Karpas-422 (cell line): ENCODE data around the gene CHCHD6. TPM values are rescaled to one million over a fixed set of nuclear protein-coding genes. Genes with fewer than 3 reads are reported as not detected.

Experiments
- DNase-seq: peaks from one replicate; pipeline ENCODE4 v3.0.0-alpha.2; 2015
- H2AFZ ChIP-seq: fragments of 200-600 bp; sonication (generic); 2 replicates; pipeline ENCODE4 v1.6.1; 2014; ENCODE audit warnings: antibody characterized with exemption, low read length, mixed read lengths
- H3K27ac ChIP-seq: fragments of 200-600 bp; sonication (generic); 2 replicates; pipeline ENCODE4 v1.5.1; 2014; ENCODE audit warnings: mild to moderate bottlenecking, low read length, moderate library complexity
- H3K27me3 ChIP-seq: fragments of 200-600 bp; sonication (generic); 2 replicates; pipeline ENCODE4 v1.6.1; 2014; ENCODE audit warnings: low read length, mixed read lengths
- H3K36me3 ChIP-seq: fragments of 200-600 bp; sonication (generic); 2 replicates; pipeline ENCODE4 v1.6.1; 2014; ENCODE audit warnings: low read length, mixed read lengths; ENCODE audit not compliant: insufficient read depth
- H3K4me1 ChIP-seq: fragments of 200-600 bp; sonication (generic); 2 replicates; pipeline ENCODE4 v1.6.1; 2014; ENCODE audit warnings: mild to moderate bottlenecking, low read length, mixed read lengths
- H3K4me2 ChIP-seq: fragments of 200-600 bp; sonication (generic); 2 replicates; pipeline ENCODE4 v1.6.1; 2014; ENCODE audit warnings: low read length, low read depth, mild to moderate bottlenecking; ENCODE audit not compliant: poor library complexity, severe bottlenecking
- H3K4me3 ChIP-seq: fragments of 200-600 bp; sonication (generic); 2 replicates; pipeline ENCODE4 v1.5.1; 2014; ENCODE audit warnings: mild to moderate bottlenecking, antibody characterized with exemption, low read length, mixed read lengths
- H3K79me2 ChIP-seq: fragments of 200-600 bp; sonication (generic); 2 replicates; pipeline ENCODE4 v1.6.1; 2014; ENCODE audit warnings: mild to moderate bottlenecking, low read length, mixed read lengths
- H3K9ac ChIP-seq: fragments of 200-600 bp; sonication (generic); 2 replicates; pipeline ENCODE4 v1.6.0; 2014; ENCODE audit warnings: low read length
- H3K9me2 ChIP-seq: fragments of 200-600 bp; sonication (generic), shearing (Covaris generic); replicated peaks from 2 replicates; pipeline ENCODE4 v1.6.0; 2014; ENCODE audit warnings: mild to moderate bottlenecking, low read length, moderate library complexity; ENCODE audit not compliant: insufficient read depth
- H3K9me3 ChIP-seq: fragments of 300-700, 200-600 bp; sonication (generic); 2 replicates; pipeline ENCODE4 v1.6.1; 2014; ENCODE audit warnings: low read length, mixed read lengths
- H4K20me1 ChIP-seq: fragments of 200-600 bp; sonication (generic); 2 replicates; pipeline ENCODE4 v1.6.1; 2014; ENCODE audit warnings: mild to moderate bottlenecking, antibody characterized with exemption, low read length, low read depth; ENCODE audit not compliant: insufficient read depth
- total RNA-seq: library from RNA; depleted of rRNA; stranded (reverse); fragments of >200 nt; shearing (Covaris generic); gene quantifications from 2 replicates; pipeline ENCODE4 v1.2.3, GENCODE V29; 2014; ENCODE audit warnings: low replicate concordance

CHCHD6 gene
- total RNA-seq, 1 experiment from 2014 or later: 12.8 TPM

DNA sequence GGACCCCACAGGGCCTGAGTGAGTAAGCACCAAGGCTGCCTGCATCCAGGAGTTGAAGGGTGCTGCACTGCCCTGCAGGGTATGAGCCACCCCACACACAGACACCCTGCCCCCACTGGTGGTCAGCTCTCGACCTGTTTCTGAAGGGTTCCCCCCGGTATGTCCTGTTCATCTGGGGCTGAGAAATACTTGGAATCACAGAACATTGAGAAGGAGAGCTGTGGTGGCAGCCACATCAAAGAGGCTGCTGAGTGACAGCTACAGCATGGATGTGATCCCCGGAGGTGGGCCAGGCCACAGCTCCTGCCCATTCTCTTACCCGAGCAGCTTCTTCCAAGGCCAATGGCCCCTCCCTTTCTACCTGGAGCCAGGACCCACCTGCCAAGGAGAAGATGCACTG, 212.5 kb downstream of the CHCHD6 start:
- Histone ChIP-seq H3K4me2 (no peak overlapping the region), H3K27me3 (no peaks in the 10 kb centered on the region), H3K9me2 (no peaks in the 10 kb centered on the region), H3K4me3 (no peak overlapping the region), H3K79me2 (no peaks in the 10 kb centered on the region), H3K9ac (no peak overlapping the region), H3K9me3 (no peaks in the 10 kb centered on the region), H3K4me1 (no peaks in the 10 kb centered on the region), H2AFZ (no peak overlapping the region), H3K36me3 (no peaks in the 10 kb centered on the region), H4K20me1 (peaks cover 10% of the 10 kb centered on the region; the same call in 1 of the 2 replicates), H3K27ac (no peak overlapping the region)
- DNase-seq: no peak

- Histone ChIP-seq H3K36me3 (no peaks in the 10 kb centered on the region), H3K9me3 (no peaks in the 10 kb centered on the region), H3K4me1 (no peaks in the 10 kb centered on the region), H2AFZ (no peak overlapping the region), H4K20me1 (peaks cover 8% of the 10 kb centered on the region; the same call in 1 of the 2 replicates), H3K4me3 (no peak overlapping the region), H3K9me2 (no peaks in the 10 kb centered on the region), H3K27ac (no peak overlapping the region), H3K4me2 (no peak overlapping the region), H3K27me3 (no peaks in the 10 kb centered on the region), H3K79me2 (no peaks in the 10 kb centered on the region), H3K9ac (no peak overlapping the region)
- DNase-seq: no peak
Measured at GRCh38 chr3:126917232-126917804, 213.3 kb downstream of the CHCHD6 start.

DNA sequence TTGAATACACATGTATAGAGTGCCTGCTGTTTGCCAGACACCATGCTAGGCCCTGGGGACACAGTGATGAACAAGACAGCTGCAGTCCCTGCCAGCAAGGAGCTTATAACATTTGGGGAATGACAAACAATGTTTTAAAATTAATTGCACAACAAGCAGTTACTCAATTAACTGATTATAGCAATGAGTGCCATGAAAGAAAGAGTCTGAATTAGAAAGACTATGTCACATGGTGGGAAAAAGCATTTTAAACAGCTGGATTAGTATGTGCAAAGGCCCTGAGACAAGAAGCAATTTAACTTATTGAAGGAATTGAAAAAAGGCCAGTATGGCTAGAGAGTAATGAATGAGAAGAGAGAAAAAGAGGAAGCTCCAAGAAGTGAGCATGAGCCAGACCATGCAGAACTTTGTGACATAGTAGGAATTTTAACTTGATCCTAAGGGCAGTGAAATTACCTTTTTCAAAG, 214.3 kb downstream of the CHCHD6 start:
- Histone ChIP-seq H3K9me2 (no peaks in the 10 kb centered on the region), H3K79me2 (no peaks in the 10 kb centered on the region), H3K4me1 (no peaks in the 10 kb centered on the region), H3K27me3 (no peaks in the 10 kb centered on the region), H3K36me3 (no peaks in the 10 kb centered on the region), H2AFZ (no peak overlapping the region), H3K9ac (no peak overlapping the region), H3K9me3 (no peaks in the 10 kb centered on the region), H3K4me3 (no peak overlapping the region), H3K27ac (no peak overlapping the region), H4K20me1 (peaks cover 6% of the 10 kb centered on the region; the same call in 1 of the 2 replicates), H3K4me2 (no peak overlapping the region)
- no peak for DNase-seq

GRCh38 chr3:126921085-126921824, 217.2 kb downstream of the CHCHD6 start:
- no peak overlapping the region for H3K27ac ChIP-seq
- H3K4me3 ChIP-seq: no peak overlapping the region
- H3K27me3 ChIP-seq: no peaks in the 10 kb centered on the region
- no peak overlapping the region for H3K9ac ChIP-seq
- no peaks in the 10 kb centered on the region for H3K9me3 ChIP-seq
- no peak for DNase-seq
- H4K20me1 ChIP-seq: peaks cover 6% of the 10 kb centered on the region; the same call in 1 of the 2 replicates
- no peaks in the 10 kb centered on the region for H3K4me1 ChIP-seq
- no peaks in the 10 kb centered on the region for H3K9me2 ChIP-seq
- H3K79me2 ChIP-seq: no peaks in the 10 kb centered on the region
- no peak overlapping the region for H3K4me2 ChIP-seq
- H2AFZ ChIP-seq: no peak overlapping the region
- H3K36me3 ChIP-seq: no peaks in the 10 kb centered on the region

- Histone ChIP-seq H3K4me3 (no peak overlapping the region), H3K4me1 (no peaks in the 10 kb centered on the region), H4K20me1 (peaks cover 6% of the 10 kb centered on the region; the same call in 1 of the 2 replicates), H3K79me2 (no peaks in the 10 kb centered on the region), H3K9ac (no peak overlapping the region), H3K4me2 (no peak overlapping the region), H3K27ac (no peak overlapping the region), H2AFZ (no peak overlapping the region), H3K27me3 (no peaks in the 10 kb centered on the region), H3K9me2 (no peaks in the 10 kb centered on the region), H3K9me3 (no peaks in the 10 kb centered on the region), H3K36me3 (no peaks in the 10 kb centered on the region)
- no peak for DNase-seq
Measured at GRCh38 chr3:126922466-126922865, 218.4 kb downstream of the CHCHD6 start.

- no peak overlapping the region for H3K9ac ChIP-seq
- H3K27me3 ChIP-seq: no peaks in the 10 kb centered on the region
- no peaks in the 10 kb centered on the region for H3K36me3 ChIP-seq
- no peak for DNase-seq
- H3K9me3 ChIP-seq: no peaks in the 10 kb centered on the region
- H4K20me1 ChIP-seq: peaks cover 2% of the 10 kb centered on the region; the same call in 1 of the 2 replicates
- no peak overlapping the region for H3K4me2 ChIP-seq
- H3K27ac ChIP-seq: no peak overlapping the region
- H3K4me1 ChIP-seq: no peaks in the 10 kb centered on the region
- H3K79me2 ChIP-seq: no peaks in the 10 kb centered on the region
- no peak overlapping the region for H3K4me3 ChIP-seq
- H2AFZ ChIP-seq: no peak overlapping the region
- H3K9me2 ChIP-seq: no peaks in the 10 kb centered on the region
Measured at GRCh38 chr3:126923423-126923822, 219.4 kb downstream of the CHCHD6 start.

DNA sequence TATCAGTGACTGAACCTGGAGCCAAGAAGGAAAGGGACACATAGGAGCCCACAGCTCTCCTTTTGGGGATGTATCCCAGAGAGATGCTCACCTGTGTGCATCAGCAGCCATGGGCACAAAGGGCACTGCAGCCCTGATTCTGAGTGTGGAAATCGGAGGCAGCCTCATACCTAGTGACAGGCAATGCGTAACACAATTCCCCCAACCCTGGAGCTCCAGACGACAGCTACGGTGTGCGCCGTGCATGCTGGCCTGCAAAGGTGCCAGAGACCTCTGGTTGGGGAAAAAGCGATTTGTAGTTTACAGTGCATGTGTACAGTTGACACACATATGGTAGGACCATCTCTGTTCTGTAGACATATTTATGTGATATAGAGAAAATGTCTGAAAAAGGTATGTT, 219.9 kb downstream of the CHCHD6 start:
- Histone ChIP-seq H3K4me2 (no peak overlapping the region), H3K9me2 (no peaks in the 10 kb centered on the region), H3K36me3 (no peaks in the 10 kb centered on the region), H3K9me3 (no peaks in the 10 kb centered on the region), H2AFZ (no peak overlapping the region), H3K9ac (no peak overlapping the region), H3K4me1 (no peaks in the 10 kb centered on the region), H4K20me1 (no peaks in the 10 kb centered on the region; the same call in 1 of the 2 replicates), H3K27me3 (no peaks in the 10 kb centered on the region), H3K27ac (no peak overlapping the region), H3K4me3 (no peak overlapping the region), H3K79me2 (no peaks in the 10 kb centered on the region)
- no peak for DNase-seq

DNA sequence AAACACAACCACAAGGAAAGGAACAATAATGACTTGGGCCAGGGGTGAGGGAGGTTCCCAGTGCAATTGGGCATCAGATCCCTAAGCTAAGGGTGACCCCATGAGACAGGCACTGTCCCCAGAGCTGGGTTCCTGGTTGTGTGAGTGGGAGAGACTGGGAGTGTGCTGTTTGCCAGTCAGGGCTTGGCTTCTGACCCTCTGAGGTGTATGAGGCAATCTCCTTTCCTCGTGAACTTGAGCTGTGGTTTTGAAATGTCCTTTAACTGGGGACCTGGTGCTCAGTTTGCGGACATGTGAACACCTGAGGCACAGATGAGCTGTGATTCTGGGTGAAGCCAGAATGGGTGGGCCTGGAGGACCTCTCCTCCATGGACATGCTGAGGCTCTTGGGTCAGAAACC, 220.4 kb downstream of the CHCHD6 start:
- Histone ChIP-seq H3K9me3 (no peaks in the 10 kb centered on the region), H3K4me3 (no peak overlapping the region)

More for the DNA sequence above, 220.4 kb downstream of the CHCHD6 start:
- H4K20me1 ChIP-seq: no peaks in the 10 kb centered on the region; the same call in 1 of the 2 replicates
- H2AFZ ChIP-seq: no peak overlapping the region
- H3K9ac ChIP-seq: no peak overlapping the region
- no peaks in the 10 kb centered on the region for H3K4me1 ChIP-seq
- H3K79me2 ChIP-seq: no peaks in the 10 kb centered on the region
- H3K9me2 ChIP-seq: no peaks in the 10 kb centered on the region
- no peak overlapping the region for H3K27ac ChIP-seq
- H3K36me3 ChIP-seq: no peaks in the 10 kb centered on the region
- no peak overlapping the region for H3K4me2 ChIP-seq
- H3K27me3 ChIP-seq: no peaks in the 10 kb centered on the region
- no peak for DNase-seq
